ENCODE results near the gene HS6ST3. TPM values are rescaled to one million over a fixed set of nuclear protein-coding genes. Genes with fewer than 3 reads are reported as not detected.

HS6ST3 gene
- total and polyA plus RNA-seq, 2 experiments from 2014 or later = 0.11 TPM; not detected in 1

DNA sequence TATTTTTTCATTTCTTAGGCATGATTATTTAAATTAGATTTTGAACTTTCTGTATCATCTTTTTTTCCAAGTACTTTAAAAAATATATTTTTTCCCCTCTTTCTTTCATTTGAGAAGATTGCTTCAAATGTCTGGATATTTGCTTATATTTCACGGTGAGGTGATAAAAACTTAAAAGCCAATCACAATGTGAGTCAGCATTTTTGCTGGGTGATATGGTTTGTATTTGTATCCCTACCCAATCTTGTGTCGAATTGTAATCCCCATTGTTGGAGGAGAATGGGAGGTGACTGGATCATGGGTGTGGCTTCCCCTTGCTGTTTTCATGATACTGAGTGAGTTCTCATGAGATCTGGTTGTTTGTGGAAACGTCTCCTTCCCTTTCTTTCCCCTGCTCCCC is 583.9 kb downstream of the HS6ST3 start:
- in situ Hi-C loops (cut with MboI) = no loop called here
- no peak overlapping the region for H3K9ac ChIP-seq
- WGBS, 2 experiments (ENCODE audit: low coverage in 1 of 2, low lambda C conversion rate in 2 of 2, missing lambda C conversion rate in 2 of 2) = 53 to 68% methylated on average over 3 of the region's 3 CpGs
- no peaks in the 10 kb centered on the region for H3K9me3 ChIP-seq (ENCODE audit: low read depth)
- H3K9me2 ChIP-seq (ENCODE audit: insufficient read depth) = no peaks in the 10 kb centered on the region
- no peaks in the 10 kb centered on the region; the same call in 1 of the 2 replicates for H4K20me1 ChIP-seq (ENCODE audit: insufficient read depth)
- no peaks in the 10 kb centered on the region for H3K79me2 ChIP-seq (ENCODE audit: insufficient read depth)
- no peak for TF ChIP-seq EZH2phosphoT487 (IDR thresholded peaks at IDR 0.05; ENCODE audit: insufficient read depth, low read depth)
- no peak for TF ChIP-seq EZH2 (IDR thresholded peaks at IDR 0.05; ENCODE audit: insufficient read depth, poor library complexity, severe bottlenecking)
- no peak overlapping the region for H3K4me2 ChIP-seq (ENCODE audit: unreplicated experiment)
- H3K36me3 ChIP-seq (ENCODE audit: low read depth) = no peaks in the 10 kb centered on the region
- H3K4me1 ChIP-seq (ENCODE audit: insufficient read depth) = peaks cover 7% of the 10 kb centered on the region; the same call in 1 of the 2 replicates
- no peak overlapping the region for H3K4me3 ChIP-seq
- H3K27me3 ChIP-seq (replicated peaks; ENCODE audit: insufficient read depth) = no peaks in the 10 kb centered on the region
- no peak overlapping the region for H3K27ac ChIP-seq
- H3F3A ChIP-seq (ENCODE audit: insufficient read depth) = no peaks in the 10 kb centered on the region
- no peak for DNase-seq
- H2AFZ ChIP-seq = no peak overlapping the region

- H3K27ac ChIP-seq = no peak overlapping the region
- H3K4me3 ChIP-seq = no peak overlapping the region
- TF ChIP-seq EZH2phosphoT487 (IDR thresholded peaks at IDR 0.05; ENCODE audit: insufficient read depth, low read depth) (no peak), EZH2 (IDR thresholded peaks at IDR 0.05; ENCODE audit: insufficient read depth, poor library complexity, severe bottlenecking) (no peak)
- in situ Hi-C loops (cut with MboI) = no loop called here
- no peaks in the 10 kb centered on the region for H3K36me3 ChIP-seq (ENCODE audit: low read depth)
- no peaks in the 10 kb centered on the region; the same call in 1 of the 2 replicates for H4K20me1 ChIP-seq (ENCODE audit: insufficient read depth)
- no peaks in the 10 kb centered on the region for H3K9me3 ChIP-seq (ENCODE audit: low read depth)
- H3K9me2 ChIP-seq (ENCODE audit: insufficient read depth) = no peaks in the 10 kb centered on the region
- no peak for DNase-seq
- H3K4me2 ChIP-seq (ENCODE audit: unreplicated experiment) = no peak overlapping the region
- H3K4me1 ChIP-seq (ENCODE audit: insufficient read depth) = no peaks in the 10 kb centered on the region
- no peaks in the 10 kb centered on the region for H3K27me3 ChIP-seq (replicated peaks; ENCODE audit: insufficient read depth)
- no peak overlapping the region for H3K9ac ChIP-seq
- no peaks in the 10 kb centered on the region for H3F3A ChIP-seq (ENCODE audit: insufficient read depth)
- no peaks in the 10 kb centered on the region for H3K79me2 ChIP-seq (ENCODE audit: insufficient read depth)
- no peak overlapping the region for H2AFZ ChIP-seq
Observed at GRCh38 chr13:96677029-96677428, 587.1 kb downstream of the HS6ST3 start.

DNA sequence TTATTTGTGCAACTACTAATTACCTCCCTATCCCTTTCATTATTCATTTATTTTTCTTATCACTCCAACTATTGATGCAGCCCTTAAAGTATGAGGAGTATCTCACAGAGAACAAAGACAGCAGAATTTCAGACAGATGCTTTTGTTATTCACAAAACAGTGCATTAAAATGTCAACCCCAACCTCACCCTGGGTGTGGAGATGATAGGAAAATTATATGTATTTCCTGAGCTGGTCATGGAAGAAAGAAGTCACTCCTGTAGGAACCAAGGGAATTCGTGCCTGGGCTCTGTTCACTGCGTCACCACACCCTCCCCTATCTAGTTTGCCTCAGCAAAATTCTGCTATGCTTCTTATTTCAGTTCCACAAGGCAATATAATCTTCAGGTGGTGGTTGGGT is 588.9 kb downstream of the HS6ST3 start:
- no peak for DNase-seq
- in situ Hi-C loops (cut with MboI) = no loop called here
- Histone ChIP-seq H3K9me3 (ENCODE audit: low read depth) (no peaks in the 10 kb centered on the region), H3K4me1 (ENCODE audit: insufficient read depth) (no peaks in the 10 kb centered on the region), H3K27ac (no peak overlapping the region), H3K9me2 (ENCODE audit: insufficient read depth) (no peaks in the 10 kb centered on the region), H3K36me3 (ENCODE audit: low read depth) (no peaks in the 10 kb centered on the region), H3K4me2 (ENCODE audit: unreplicated experiment) (no peak overlapping the region), H4K20me1 (ENCODE audit: insufficient read depth) (no peaks in the 10 kb centered on the region), H3F3A (ENCODE audit: insufficient read depth) (no peaks in the 10 kb centered on the region), H3K9ac (no peak overlapping the region), H3K79me2 (ENCODE audit: insufficient read depth) (no peaks in the 10 kb centered on the region), H3K27me3 (replicated peaks; ENCODE audit: insufficient read depth) (no peaks in the 10 kb centered on the region), H3K4me3 (no peak overlapping the region), H2AFZ (no peak overlapping the region)
- TF ChIP-seq EZH2phosphoT487 (IDR thresholded peaks at IDR 0.05; ENCODE audit: insufficient read depth, low read depth) = no peak
- no peak for TF ChIP-seq EZH2 (IDR thresholded peaks at IDR 0.05; ENCODE audit: insufficient read depth, poor library complexity, severe bottlenecking)
- WGBS, 2 experiments (ENCODE audit: low coverage in 1 of 2, low lambda C conversion rate in 2 of 2, missing lambda C conversion rate in 2 of 2) = 41 to 53% methylated on average over 2 of the region's 2 CpGs

DNA sequence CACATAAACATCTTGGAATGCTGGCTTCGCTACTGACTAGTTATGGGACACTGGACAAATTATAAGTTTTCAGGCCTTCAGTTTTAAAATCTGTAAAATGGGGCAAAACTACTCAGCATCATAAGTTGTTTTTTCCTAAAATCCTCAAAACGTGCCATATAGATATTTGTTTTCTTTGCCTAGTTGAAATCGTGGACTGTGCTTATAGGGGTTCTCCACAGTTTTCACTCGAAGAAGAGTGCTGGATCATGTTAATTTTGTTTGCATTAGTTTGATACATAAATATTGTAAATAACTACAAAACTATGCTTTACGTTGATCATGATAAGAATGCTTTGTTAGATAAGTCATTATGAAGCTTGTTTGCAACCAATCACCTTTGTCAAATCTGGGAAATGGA is 591.0 kb downstream of the HS6ST3 start:
- Histone ChIP-seq H4K20me1 (ENCODE audit: insufficient read depth) (no peaks in the 10 kb centered on the region), H3F3A (ENCODE audit: insufficient read depth) (no peaks in the 10 kb centered on the region), H3K4me2 (ENCODE audit: unreplicated experiment) (no peak overlapping the region), H3K4me1 (ENCODE audit: insufficient read depth) (no peaks in the 10 kb centered on the region), H3K79me2 (ENCODE audit: insufficient read depth) (no peaks in the 10 kb centered on the region), H3K27me3 (replicated peaks; ENCODE audit: insufficient read depth) (no peaks in the 10 kb centered on the region), H3K36me3 (ENCODE audit: low read depth) (no peaks in the 10 kb centered on the region), H3K9me2 (ENCODE audit: insufficient read depth) (no peaks in the 10 kb centered on the region), H2AFZ (no peak overlapping the region), H3K9ac (no peak overlapping the region), H3K27ac (no peak overlapping the region), H3K4me3 (no peak overlapping the region), H3K9me3 (ENCODE audit: low read depth) (no peaks in the 10 kb centered on the region)
- TF ChIP-seq EZH2 (IDR thresholded peaks at IDR 0.05; ENCODE audit: insufficient read depth, poor library complexity, severe bottlenecking) = no peak
- TF ChIP-seq EZH2phosphoT487 (IDR thresholded peaks at IDR 0.05; ENCODE audit: insufficient read depth, low read depth) = no peak
- no peak for DNase-seq
- in situ Hi-C loops (cut with MboI) = no loop called here
- WGBS, 2 experiments (ENCODE audit: low coverage in 1 of 2, low lambda C conversion rate in 2 of 2, missing lambda C conversion rate in 2 of 2) = 49 to 61% methylated on average over 5 of the region's 5 CpGs

DNA sequence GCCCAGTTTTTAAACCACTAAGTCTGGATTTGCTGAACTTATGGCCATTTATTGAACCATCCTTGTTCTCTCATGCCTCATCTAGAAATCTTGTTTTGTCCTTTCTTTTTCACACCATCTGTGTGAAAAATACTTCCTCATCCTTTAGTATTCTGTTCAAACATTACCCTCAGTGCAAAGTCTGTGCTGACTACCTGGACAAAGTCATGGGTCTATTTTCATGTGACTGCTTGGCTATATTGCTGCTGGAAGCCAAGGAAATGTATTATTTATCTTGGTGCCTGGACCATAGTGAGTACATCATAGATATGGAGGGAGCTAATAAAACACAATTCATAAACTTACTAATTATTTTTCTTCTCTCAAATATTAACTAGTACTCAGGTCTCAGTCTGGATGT is 591.9 kb downstream of the HS6ST3 start:
- no peak for DNase-seq
- no peaks in the 10 kb centered on the region for H3K27me3 ChIP-seq (replicated peaks; ENCODE audit: insufficient read depth)
- no peak for TF ChIP-seq EZH2 (IDR thresholded peaks at IDR 0.05; ENCODE audit: insufficient read depth, poor library complexity, severe bottlenecking)
- TF ChIP-seq EZH2phosphoT487 (IDR thresholded peaks at IDR 0.05; ENCODE audit: insufficient read depth, low read depth) = no peak
- no peak overlapping the region for H3K9ac ChIP-seq
- H3K4me2 ChIP-seq (ENCODE audit: unreplicated experiment) = no peak overlapping the region
- H3F3A ChIP-seq (ENCODE audit: insufficient read depth) = no peaks in the 10 kb centered on the region
- H3K27ac ChIP-seq = no peak overlapping the region
- H3K4me1 ChIP-seq (ENCODE audit: insufficient read depth) = no peaks in the 10 kb centered on the region
- no peaks in the 10 kb centered on the region for H3K9me3 ChIP-seq (ENCODE audit: low read depth)
- no peak overlapping the region for H3K4me3 ChIP-seq
- H3K79me2 ChIP-seq (ENCODE audit: insufficient read depth) = no peaks in the 10 kb centered on the region
- in situ Hi-C loops (cut with MboI) = no loop called here
- H2AFZ ChIP-seq = no peak overlapping the region
- no peaks in the 10 kb centered on the region for H3K9me2 ChIP-seq (ENCODE audit: insufficient read depth)
- H3K36me3 ChIP-seq (ENCODE audit: low read depth) = no peaks in the 10 kb centered on the region
- H4K20me1 ChIP-seq (ENCODE audit: insufficient read depth) = no peaks in the 10 kb centered on the region

Measured in GM23248 (cell line).